Tibial nerve (tissue), 3 donors: ENCODE results near the gene DDX18.

ENCODE experiments used
- POLR2A ChIP-seq, 2 donors: fragments of 450-650 bp; IDR thresholded peaks; one replicate each; pipeline ENCODE4 v1.6.1; 2017; ENCODE audit warnings: antibody characterized with exemption in 2 of 2, mild to moderate bottlenecking in 2 of 2, moderate library complexity in 2 of 2
- TF ChIP-seq, protein P1 (sequence below), 5 experiments: fragments of 200-600 bp in 3 of 5; fragments of 450-650 bp in 2 of 5; sonication (generic) in 3 of 5; IDR thresholded peaks; one replicate each; pipeline ENCODE4 v1.5.1; 2016 to 2019; ENCODE audit warnings: antibody characterized with exemption in 5 of 5, mild to moderate bottlenecking in 3 of 5, moderate library complexity in 2 of 5

DNA sequence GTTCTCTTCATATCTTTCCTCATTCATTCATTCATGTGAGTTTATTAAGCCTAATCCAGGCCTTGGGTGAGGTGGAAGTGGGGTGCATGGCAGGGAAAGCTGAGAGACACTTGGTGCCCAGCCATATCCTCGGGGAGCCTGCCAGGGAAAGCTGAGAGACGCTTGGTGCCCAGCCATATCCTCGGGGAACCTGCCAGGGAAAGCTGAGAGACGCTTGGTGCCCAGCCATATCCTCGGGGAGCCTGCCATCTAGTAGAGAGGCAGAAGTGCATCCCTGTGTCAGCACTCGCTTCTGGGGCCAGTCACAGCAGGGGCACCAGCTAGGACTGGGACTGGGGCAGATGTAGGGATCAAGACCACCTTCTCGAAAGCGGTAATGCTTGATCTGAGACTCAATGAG is 39.4 kb downstream of the DDX18 start:
- TF ChIP-seq, protein P1, sequence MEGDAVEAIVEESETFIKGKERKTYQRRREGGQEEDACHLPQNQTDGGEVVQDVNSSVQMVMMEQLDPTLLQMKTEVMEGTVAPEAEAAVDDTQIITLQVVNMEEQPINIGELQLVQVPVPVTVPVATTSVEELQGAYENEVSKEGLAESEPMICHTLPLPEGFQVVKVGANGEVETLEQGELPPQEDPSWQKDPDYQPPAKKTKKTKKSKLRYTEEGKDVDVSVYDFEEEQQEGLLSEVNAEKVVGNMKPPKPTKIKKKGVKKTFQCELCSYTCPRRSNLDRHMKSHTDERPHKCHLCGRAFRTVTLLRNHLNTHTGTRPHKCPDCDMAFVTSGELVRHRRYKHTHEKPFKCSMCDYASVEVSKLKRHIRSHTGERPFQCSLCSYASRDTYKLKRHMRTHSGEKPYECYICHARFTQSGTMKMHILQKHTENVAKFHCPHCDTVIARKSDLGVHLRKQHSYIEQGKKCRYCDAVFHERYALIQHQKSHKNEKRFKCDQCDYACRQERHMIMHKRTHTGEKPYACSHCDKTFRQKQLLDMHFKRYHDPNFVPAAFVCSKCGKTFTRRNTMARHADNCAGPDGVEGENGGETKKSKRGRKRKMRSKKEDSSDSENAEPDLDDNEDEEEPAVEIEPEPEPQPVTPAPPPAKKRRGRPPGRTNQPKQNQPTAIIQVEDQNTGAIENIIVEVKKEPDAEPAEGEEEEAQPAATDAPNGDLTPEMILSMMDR (IDR thresholded peaks at IDR 0.05): no peak
- no peak for TF ChIP-seq POLR2A (IDR thresholded peaks at IDR 0.05)
